Measurements from ENCODE around the gene PPFIBP1. TPM values are rescaled to one million over a fixed set of nuclear protein-coding genes. Genes with fewer than 3 reads are reported as not detected.

PPFIBP1 gene
- total and polyA plus RNA-seq, 2 of the 8 experiments (the other 6 are each of a cell fraction or from before 2014, with no cell fraction given) = 7.7 to 31.3 TPM

DNA sequence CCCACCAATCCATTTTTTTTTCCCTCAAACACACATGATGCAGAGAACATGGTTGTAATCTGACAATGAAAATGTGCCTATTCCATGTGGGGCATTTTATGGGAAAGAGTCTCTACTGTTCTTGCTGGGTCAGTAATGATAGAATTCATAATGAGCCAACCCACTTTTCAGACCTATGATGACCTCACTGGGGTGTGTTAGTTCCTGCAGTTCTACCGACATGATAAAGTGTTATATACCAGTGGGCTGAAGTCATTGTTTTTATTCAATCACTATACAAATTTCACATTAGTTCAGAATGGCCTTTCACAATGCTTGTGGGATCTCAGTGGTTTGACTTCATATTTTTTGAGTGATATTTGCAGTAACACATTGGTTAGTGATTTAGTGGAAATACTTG is 47.5 kb downstream of the PPFIBP1 start (continued):
- TF ChIP-seq CHD2 (IDR thresholded peaks at IDR 0.05; ENCODE audit: low read length) (no peak), EZH2 (IDR thresholded peaks at IDR 0.05; ENCODE audit: low read depth, low read length, severe bottlenecking) (no peak), KDM5A (IDR thresholded peaks at IDR 0.05; ENCODE audit: low read length) (no peak), RFX5 (IDR thresholded peaks at IDR 0.05; ENCODE audit: borderline replicate concordance, low read depth, low read length) (no peak), KDM1A (IDR thresholded peaks at IDR 0.05; ENCODE audit: borderline replicate concordance, low read length) (no peak), CHD1 (IDR thresholded peaks at IDR 0.05; ENCODE audit: low read depth, low read length) (no peak), ASH2L (IDR thresholded peaks at IDR 0.05; ENCODE audit: low read length) (no peak), SIX5 (IDR thresholded peaks at IDR 0.05; ENCODE audit: low read depth, low read length) (no peak), TAF1 (IDR thresholded peaks at IDR 0.05; ENCODE audit: low read depth, low read length) (no peak), FOSL1 (IDR thresholded peaks at IDR 0.05; ENCODE audit: insufficient read depth, low read depth, low read length) (no peak), SP4 (IDR thresholded peaks at IDR 0.05; ENCODE audit: low read length) (no peak), HDAC2 (IDR thresholded peaks at IDR 0.05; ENCODE audit: borderline replicate concordance in 1 of 2, low read depth in 2 of 2, low read length in 2 of 2) (no peak), RNF2 (IDR thresholded peaks at IDR 0.05; ENCODE audit: borderline replicate concordance, low read depth, low read length, missing control alignments, poor library complexity, severe bottlenecking) (no peak), TBP (IDR thresholded peaks at IDR 0.05; ENCODE audit: low read depth, low read length) (no peak), EP300 (IDR thresholded peaks at IDR 0.05; ENCODE audit: borderline replicate concordance in 1 of 2, low read depth in 2 of 2, low read length in 2 of 2) (no peak), BCL11A (IDR thresholded peaks at IDR 0.05; ENCODE audit: low read depth in 2 of 2, low read length in 2 of 2) (no peak), SP2 (IDR thresholded peaks at IDR 0.05; ENCODE audit: low read length) (no peak)
- TF ChIP-seq, protein P1, sequence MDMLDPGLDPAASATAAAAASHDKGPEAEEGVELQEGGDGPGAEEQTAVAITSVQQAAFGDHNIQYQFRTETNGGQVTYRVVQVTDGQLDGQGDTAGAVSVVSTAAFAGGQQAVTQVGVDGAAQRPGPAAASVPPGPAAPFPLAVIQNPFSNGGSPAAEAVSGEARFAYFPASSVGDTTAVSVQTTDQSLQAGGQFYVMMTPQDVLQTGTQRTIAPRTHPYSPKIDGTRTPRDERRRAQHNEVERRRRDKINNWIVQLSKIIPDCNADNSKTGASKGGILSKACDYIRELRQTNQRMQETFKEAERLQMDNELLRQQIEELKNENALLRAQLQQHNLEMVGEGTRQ (IDR thresholded peaks at IDR 0.05; ENCODE audit: low read length) = no peak
- TF ChIP-seq, protein P2, sequence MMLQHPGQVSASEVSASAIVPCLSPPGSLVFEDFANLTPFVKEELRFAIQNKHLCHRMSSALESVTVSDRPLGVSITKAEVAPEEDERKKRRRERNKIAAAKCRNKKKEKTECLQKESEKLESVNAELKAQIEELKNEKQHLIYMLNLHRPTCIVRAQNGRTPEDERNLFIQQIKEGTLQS (IDR thresholded peaks at IDR 0.05; ENCODE audit: insufficient read depth, low read depth, low read length) = no peak

Data from H1 (cell line).